Measurements from ENCODE around the gene SMARCD1. TPM values are rescaled to one million over a fixed set of nuclear protein-coding genes. Genes with fewer than 3 reads are reported as not detected.
A peak's percentile ranks its signal among the peaks of the same experiment; 100 is the strongest.

The SMARCD1 gene
- total RNA-seq, 6 donors from 2014 or later, result 44.6 to 76.2 (median 51.0) TPM

DNA sequence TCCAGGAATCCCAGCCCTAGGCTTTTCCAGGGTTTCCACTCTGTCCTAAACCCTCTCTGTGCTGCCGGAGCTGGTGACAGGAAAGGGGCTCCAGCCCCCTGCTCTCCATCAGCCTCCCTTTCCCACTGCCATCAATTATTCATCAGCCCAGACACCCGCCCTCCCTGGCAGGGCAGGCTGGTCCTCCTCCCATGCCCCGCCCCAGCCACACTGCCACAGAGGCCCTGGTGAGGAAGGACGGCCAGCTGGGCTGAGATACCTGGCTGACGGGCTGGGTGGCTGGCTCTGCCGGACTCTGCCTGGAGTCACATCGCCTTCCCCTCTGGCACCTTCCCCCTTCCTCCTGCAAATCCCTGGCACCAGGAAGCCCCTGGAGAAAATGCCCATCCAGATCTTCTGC lies 11.9 kb upstream of the SMARCD1 start:
- H3K9me3 ChIP-seq, result no peaks in the 10 kb centered on the region
- no peaks in the 10 kb centered on the region for H3K36me3 ChIP-seq
- no peak overlapping the region for H3K27ac ChIP-seq
- no peak overlapping the region for H3K4me3 ChIP-seq
- no peak for TF ChIP-seq POLR2A (IDR thresholded peaks at IDR 0.05)
- TF ChIP-seq, protein P1, sequence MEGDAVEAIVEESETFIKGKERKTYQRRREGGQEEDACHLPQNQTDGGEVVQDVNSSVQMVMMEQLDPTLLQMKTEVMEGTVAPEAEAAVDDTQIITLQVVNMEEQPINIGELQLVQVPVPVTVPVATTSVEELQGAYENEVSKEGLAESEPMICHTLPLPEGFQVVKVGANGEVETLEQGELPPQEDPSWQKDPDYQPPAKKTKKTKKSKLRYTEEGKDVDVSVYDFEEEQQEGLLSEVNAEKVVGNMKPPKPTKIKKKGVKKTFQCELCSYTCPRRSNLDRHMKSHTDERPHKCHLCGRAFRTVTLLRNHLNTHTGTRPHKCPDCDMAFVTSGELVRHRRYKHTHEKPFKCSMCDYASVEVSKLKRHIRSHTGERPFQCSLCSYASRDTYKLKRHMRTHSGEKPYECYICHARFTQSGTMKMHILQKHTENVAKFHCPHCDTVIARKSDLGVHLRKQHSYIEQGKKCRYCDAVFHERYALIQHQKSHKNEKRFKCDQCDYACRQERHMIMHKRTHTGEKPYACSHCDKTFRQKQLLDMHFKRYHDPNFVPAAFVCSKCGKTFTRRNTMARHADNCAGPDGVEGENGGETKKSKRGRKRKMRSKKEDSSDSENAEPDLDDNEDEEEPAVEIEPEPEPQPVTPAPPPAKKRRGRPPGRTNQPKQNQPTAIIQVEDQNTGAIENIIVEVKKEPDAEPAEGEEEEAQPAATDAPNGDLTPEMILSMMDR (IDR thresholded peaks at IDR 0.05), result no peak
- TF ChIP-seq EP300 (IDR thresholded peaks at IDR 0.05), result no peak
- TF ChIP-seq POLR2AphosphoS5 (IDR thresholded peaks at IDR 0.05), result no peak
- ATAC-seq (ENCODE audit: low FRiP score in 2 of 2), result no peak
- no peak for DNase-seq
- 72 to 86% methylated on average over 5 to 7 of the region's 7 CpGs for whole genome bisulfite sequencing, 2 donors
- H3K4me1 ChIP-seq, result peaks cover 0 to 15% (median 9%) of the 10 kb centered on the region in 4 donors
- no peaks in the 10 kb centered on the region for H3K27me3 ChIP-seq

DNA sequence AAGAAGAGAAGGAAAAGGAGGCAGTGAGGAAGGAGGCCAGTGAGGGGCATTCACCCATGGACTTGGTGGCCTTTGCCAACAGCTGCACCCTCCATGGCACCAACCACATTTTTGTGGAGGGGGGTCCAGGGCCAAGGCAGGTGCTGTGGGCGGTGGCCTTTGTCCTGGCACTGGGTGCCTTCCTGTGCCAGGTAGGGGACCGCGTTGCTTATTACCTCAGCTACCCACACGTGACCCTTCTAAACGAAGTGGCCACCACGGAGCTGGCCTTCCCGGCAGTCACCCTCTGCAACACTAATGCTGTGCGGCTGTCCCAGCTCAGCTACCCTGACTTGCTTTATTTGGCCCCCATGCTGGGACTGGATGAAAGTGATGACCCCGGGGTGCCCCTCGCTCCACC lies 11.4 kb upstream of the SMARCD1 start:
- Histone ChIP-seq H3K9me3 (no peaks in the 10 kb centered on the region), H3K27ac (no peak overlapping the region), H3K4me3 (no peak overlapping the region), H3K27me3 (no peaks in the 10 kb centered on the region), H3K4me1 (peaks cover 0 to 15% (median 9%) of the 10 kb centered on the region in 4 donors), H3K36me3 (no peaks in the 10 kb centered on the region)
- 85 to 94% methylated on average over 4 to 10 of the region's 10 CpGs for WGBS, 2 donors
- TF ChIP-seq EP300 (IDR thresholded peaks at IDR 0.05) (no peak), POLR2A (IDR thresholded peaks at IDR 0.05) (no peak), POLR2AphosphoS5 (IDR thresholded peaks at IDR 0.05) (no peak)
- TF ChIP-seq, protein P1 (IDR thresholded peaks at IDR 0.05), result no peak
- ATAC-seq (ENCODE audit: low FRiP score in 2 of 2), result no peak
- no peak for DNase-seq

DNA sequence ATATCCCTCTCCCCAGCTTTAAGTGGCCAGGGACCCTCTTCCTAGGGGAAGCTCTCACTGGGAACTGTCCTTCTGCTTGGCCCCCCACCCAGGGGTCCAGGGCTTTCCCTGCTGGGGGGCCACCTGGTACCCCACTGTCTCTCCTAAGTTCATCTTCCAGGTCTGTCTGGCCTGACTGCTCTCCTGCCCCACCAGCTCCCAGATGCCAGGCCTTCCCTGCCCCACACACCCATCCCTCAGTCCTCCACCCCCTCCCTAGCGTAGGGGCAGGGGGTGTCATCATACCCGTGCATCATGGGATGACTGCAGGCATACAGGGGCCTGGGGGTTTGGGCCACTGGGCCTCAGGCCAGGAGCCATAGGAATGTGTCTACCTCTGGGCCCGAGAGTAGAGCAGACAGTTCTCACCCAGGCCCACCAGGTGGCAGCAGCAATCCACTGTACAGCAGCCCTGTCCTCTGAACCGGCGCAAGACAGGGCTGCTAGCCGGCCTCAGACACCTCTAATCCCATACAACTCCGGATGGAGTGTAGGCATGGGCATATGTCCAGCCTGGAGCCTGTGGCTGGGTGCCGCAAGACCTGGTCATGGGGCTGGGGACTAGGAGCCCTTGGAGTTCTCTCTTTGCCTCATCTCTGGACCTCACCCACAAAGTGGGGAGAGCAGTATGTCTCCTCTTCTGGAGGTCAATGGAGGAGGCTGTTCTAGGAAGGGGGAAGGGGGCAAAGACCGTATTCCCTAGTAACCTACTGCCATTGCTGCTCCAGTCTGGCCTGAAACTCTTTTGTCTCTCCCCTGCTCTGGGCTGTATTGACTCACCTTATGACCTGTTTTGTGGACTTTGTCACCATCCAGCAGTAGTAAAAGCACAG lies 10.0 kb upstream of the SMARCD1 start:
- H3K9me3 ChIP-seq, result no peaks in the 10 kb centered on the region
- no peak for TF ChIP-seq POLR2A (IDR thresholded peaks at IDR 0.05)
- TF ChIP-seq, protein P1 (IDR thresholded peaks at IDR 0.05), result peak; percentile 90 to 97 (median 92)
- no peak overlapping the region for H3K4me3 ChIP-seq
- H3K36me3 ChIP-seq, result no peaks in the 10 kb centered on the region
- no peak overlapping the region for H3K27ac ChIP-seq
- DNase-seq, result peak in 1 of 2 donors; percentile 86
- peaks cover 0 to 15% (median 8%) of the 10 kb centered on the region in 4 donors for H3K4me1 ChIP-seq
- no peaks in the 10 kb centered on the region for H3K27me3 ChIP-seq
- WGBS, 2 donors, result 5% methylated on average over 8 to 9 of the region's 9 CpGs
- peak; percentile 90 to 91 for ATAC-seq (ENCODE audit: low FRiP score in 2 of 2)

DNA sequence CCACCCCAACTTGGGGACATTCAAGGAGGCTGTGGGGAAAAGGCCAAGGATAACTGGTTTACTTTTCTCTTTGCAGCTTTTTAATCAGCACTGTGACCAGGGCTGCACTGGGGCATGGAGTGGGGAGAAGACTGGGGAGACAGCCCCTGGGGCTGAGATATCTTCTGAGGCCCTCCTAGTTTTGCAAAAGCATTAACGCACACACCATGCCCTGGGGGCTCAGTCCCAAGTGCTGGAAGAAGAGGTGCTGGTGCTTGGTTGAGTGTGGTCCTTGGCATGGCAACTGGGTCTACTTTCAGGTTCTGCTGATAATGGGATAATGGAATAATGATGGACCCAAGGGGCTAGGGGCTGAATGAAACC lies 9.4 kb upstream of the SMARCD1 start:
- DNase-seq (no peak), ATAC-seq (ENCODE audit: low FRiP score in 2 of 2) (no peak)
- H3K27me3 ChIP-seq, result no peaks in the 10 kb centered on the region
- no peak for TF ChIP-seq POLR2A (IDR thresholded peaks at IDR 0.05)
- TF ChIP-seq POLR2AphosphoS5 (IDR thresholded peaks at IDR 0.05), result no peak
- no peak for TF ChIP-seq EP300 (IDR thresholded peaks at IDR 0.05)
- TF ChIP-seq, protein P1 (IDR thresholded peaks at IDR 0.05), result no peak
- 86 to 100% methylated on average over 1 of the region's 1 CpG for WGBS, 2 donors
- H3K36me3 ChIP-seq, result no peaks in the 10 kb centered on the region
- no peak overlapping the region for H3K27ac ChIP-seq
- H3K9me3 ChIP-seq, result no peaks in the 10 kb centered on the region
- peaks cover 0 to 9% (median 3%) of the 10 kb centered on the region in 4 donors for H3K4me1 ChIP-seq
- H3K4me3 ChIP-seq, result no peak overlapping the region

DNA sequence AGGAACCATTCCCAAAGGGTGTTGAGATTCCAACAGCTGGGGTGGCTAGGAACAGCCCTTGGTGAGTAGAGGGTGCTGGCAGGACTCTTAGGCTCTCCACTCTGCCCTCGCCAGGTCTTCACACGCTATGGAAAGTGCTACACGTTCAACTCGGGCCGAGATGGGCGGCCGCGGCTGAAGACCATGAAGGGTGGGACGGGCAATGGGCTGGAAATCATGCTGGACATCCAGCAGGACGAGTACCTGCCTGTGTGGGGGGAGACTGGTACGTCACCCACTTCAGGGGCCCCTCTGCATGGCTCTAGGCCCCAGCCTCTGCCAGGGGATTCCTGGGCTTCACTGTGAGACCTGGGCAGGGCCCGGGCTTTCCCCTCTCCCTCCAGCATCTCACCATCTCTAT lies 8.0 kb upstream of the SMARCD1 start:
- Histone ChIP-seq H3K9me3 (no peaks in the 10 kb centered on the region), H3K4me3 (no peak overlapping the region), H3K27me3 (no peaks in the 10 kb centered on the region), H3K27ac (no peak overlapping the region), H3K4me1 (peaks cover 0 to 8% (median 4%) of the 10 kb centered on the region in 4 donors), H3K36me3 (no peaks in the 10 kb centered on the region)
- peak in 1 of 2 donors; percentile 66 for DNase-seq
- no peak for ATAC-seq (ENCODE audit: low FRiP score in 2 of 2)
- WGBS, 2 donors, result 90 to 99% methylated on average over 11 to 12 of the region's 12 CpGs
- no peak for TF ChIP-seq POLR2AphosphoS5 (IDR thresholded peaks at IDR 0.05)
- TF ChIP-seq, protein P1 (IDR thresholded peaks at IDR 0.05), result no peak
- TF ChIP-seq POLR2A (IDR thresholded peaks at IDR 0.05), result no peak
- no peak for TF ChIP-seq EP300 (IDR thresholded peaks at IDR 0.05)

Data from upper lobe of left lung (tissue), 6 donors.